Upper lobe of right lung (tissue), 1 donor: ENCODE measurements around the gene FLYWCH2. TPM values are rescaled to one million over a fixed set of nuclear protein-coding genes. Genes with fewer than 3 reads are reported as not detected.
A peak's percentile ranks its signal among the peaks of the same experiment; 100 is the strongest.

Experiments
- ATAC-seq: fragments of 200-7000 bp; cut with Tn5 transposase; one replicate; pipeline ENCODE4 v1.9.1; 2020; ENCODE audit warnings: mild to moderate bottlenecking, moderate library complexity
- DNase-seq: peaks from one replicate; pipeline ENCODE4 v3.0.0-alpha.2; 2020
- H3K27ac ChIP-seq: fragments of 200-600 bp; one replicate; pipeline ENCODE4 v1.8.0; 2022
- H3K27me3 ChIP-seq: fragments of 200-600 bp; one replicate; pipeline ENCODE4 v1.8.0; 2022; ENCODE audit warnings: mild to moderate bottlenecking
- H3K36me3 ChIP-seq: fragments of 200-600 bp; one replicate; pipeline ENCODE4 v1.8.0; 2022
- H3K4me1 ChIP-seq: fragments of 200-600 bp; one replicate; pipeline ENCODE4 v1.8.0; 2022
- H3K4me3 ChIP-seq: fragments of 200-600 bp; one replicate; pipeline ENCODE4 v1.8.0; 2022; ENCODE audit warnings: mild to moderate bottlenecking
- H3K9me3 ChIP-seq: fragments of 200-600 bp; one replicate; pipeline ENCODE4 v1.8.0; 2022
- intact Hi-C: fragments of 100-400 bp; cut with DNase I; formaldehyde crosslinking; loops from one replicate; pipeline ENCODE4 v1.11.0; 2022
- total RNA-seq: library from RNA; stranded (reverse); fragmentation: NEBNext Ultra II Directional; extraction: Animal tissue kit (Norgen Biotek cat#: 25700); gene quantifications from one replicate; pipeline ENCODE4 v1.2.1, GENCODE V29; 2021
- TF ChIP-seq, protein P1 (sequence below): fragments of 200-600 bp; IDR thresholded peaks from one replicate; pipeline ENCODE4 v1.8.0; 2022; ENCODE audit warnings: antibody characterized with exemption
- donor health status: DM: no; HTN: yes; CAD: no; lungs with severe emphysema.

FLYWCH2 gene
- total RNA-seq, 1 donor from 2014 or later, result 29.0 TPM

GRCh38 chr16:2919511-2920255, 36.7 kb downstream of the FLYWCH2 start:
- intact Hi-C loops, result no loop called here
- Histone ChIP-seq H3K4me3 (no peak overlapping the region), H3K4me1 (peaks cover 4% of the 10 kb centered on the region), H3K27ac (peak overlapping the region; percentile 51), H3K9me3 (no peaks in the 10 kb centered on the region), H3K36me3 (peaks cover 27% of the 10 kb centered on the region), H3K27me3 (no peaks in the 10 kb centered on the region)
- no peak for DNase-seq
- ATAC-seq, result peak; percentile 94
- TF ChIP-seq, protein P1, sequence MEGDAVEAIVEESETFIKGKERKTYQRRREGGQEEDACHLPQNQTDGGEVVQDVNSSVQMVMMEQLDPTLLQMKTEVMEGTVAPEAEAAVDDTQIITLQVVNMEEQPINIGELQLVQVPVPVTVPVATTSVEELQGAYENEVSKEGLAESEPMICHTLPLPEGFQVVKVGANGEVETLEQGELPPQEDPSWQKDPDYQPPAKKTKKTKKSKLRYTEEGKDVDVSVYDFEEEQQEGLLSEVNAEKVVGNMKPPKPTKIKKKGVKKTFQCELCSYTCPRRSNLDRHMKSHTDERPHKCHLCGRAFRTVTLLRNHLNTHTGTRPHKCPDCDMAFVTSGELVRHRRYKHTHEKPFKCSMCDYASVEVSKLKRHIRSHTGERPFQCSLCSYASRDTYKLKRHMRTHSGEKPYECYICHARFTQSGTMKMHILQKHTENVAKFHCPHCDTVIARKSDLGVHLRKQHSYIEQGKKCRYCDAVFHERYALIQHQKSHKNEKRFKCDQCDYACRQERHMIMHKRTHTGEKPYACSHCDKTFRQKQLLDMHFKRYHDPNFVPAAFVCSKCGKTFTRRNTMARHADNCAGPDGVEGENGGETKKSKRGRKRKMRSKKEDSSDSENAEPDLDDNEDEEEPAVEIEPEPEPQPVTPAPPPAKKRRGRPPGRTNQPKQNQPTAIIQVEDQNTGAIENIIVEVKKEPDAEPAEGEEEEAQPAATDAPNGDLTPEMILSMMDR, result peak; percentile 90

GRCh38 chr16:2923481-2923880, 40.5 kb downstream of the FLYWCH2 start:
- ATAC-seq (no peak), DNase-seq (no peak)
- H3K27ac ChIP-seq, result no peak overlapping the region
- no peaks in the 10 kb centered on the region for H3K27me3 ChIP-seq
- H3K36me3 ChIP-seq, result peaks cover 12% of the 10 kb centered on the region
- peaks cover 11% of the 10 kb centered on the region for H3K4me1 ChIP-seq
- H3K4me3 ChIP-seq, result no peak overlapping the region
- TF ChIP-seq, protein P1, result no peak
- H3K9me3 ChIP-seq, result no peaks in the 10 kb centered on the region
- intact Hi-C loops, result no loop called here

DNA sequence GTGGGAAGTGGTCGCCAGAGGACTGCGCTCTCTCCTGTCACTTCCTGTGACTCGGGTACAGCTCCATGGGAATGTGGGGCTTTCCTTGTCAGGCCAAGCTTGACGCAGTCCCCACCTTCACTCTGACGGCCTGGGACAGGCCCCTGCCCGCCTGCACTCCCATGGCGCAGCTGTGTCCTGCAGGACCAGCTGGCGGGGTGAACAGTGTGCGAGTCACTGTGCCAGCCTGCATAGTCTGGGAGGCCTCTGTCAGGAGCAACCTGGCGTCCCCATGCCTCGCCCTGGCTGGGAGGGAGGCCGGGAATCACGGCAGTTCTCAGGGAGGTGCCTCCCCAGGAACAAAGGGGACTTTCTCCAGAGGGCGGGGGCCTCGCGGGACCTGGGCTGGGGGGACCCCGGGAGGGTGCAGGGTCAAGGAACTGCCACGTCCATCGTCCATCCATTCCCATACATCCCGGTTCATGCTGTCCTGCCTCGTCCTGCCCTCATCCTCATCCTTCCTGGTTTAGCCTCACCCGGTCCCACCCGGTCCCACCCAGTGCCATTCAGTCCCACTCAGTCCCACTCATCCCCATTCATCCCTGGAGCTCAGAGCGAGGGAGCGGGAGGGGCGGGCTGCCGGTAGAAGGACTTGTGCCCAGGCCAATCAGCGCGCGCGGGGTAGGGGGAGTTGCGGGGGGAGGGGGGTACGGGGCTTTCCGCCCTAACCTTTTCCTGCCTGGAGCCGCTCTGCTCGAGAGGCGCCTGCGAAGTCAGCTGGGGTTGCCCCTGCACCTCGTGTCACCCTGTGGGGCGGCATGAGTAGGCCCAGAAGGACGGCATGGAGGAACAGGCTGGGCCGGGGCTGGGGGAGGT, 42.1 kb downstream of the FLYWCH2 start:
- DNase-seq (no peak), ATAC-seq (no peak)
- no peaks in the 10 kb centered on the region for H3K9me3 ChIP-seq
- H3K4me3 ChIP-seq, result no peak overlapping the region
- H3K36me3 ChIP-seq, result peaks cover 13% of the 10 kb centered on the region
- intact Hi-C loops, result no loop called here
- peaks cover 7% of the 10 kb centered on the region for H3K4me1 ChIP-seq
- TF ChIP-seq, protein P1, result no peak
- H3K27ac ChIP-seq, result no peak overlapping the region
- no peaks in the 10 kb centered on the region for H3K27me3 ChIP-seq

DNA sequence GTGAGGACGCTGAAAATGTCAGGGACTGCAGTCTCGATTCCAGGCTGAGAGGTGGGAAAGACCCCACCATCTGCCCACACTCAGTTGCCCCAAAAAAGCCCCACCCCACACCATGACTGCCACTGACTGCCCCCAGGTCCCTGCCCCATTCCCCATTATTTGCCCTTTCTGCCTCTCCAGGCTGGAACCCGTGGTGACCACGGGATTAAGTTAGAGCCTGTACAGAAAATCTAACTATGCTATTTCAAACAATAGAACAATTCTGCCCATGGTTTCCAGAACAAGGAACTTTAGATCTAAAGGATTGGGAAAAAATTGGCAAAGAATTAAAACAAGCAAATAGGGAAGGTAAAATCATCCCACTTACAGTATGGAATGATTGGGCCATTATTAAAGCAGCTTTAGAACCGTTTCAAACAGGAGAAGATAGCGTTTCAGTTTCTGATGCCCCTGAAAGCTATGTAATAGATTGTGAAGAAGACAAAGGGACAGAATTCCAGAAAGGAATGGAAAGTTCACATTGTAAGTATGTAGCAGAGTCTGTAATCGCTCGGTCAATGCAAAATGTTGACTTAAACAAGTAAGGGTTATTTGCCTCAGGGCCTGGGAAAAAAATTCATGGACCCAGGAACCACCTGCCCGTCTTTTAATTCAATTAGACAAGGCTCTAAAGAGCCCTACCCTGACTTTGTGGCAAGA, 43.1 kb downstream of the FLYWCH2 start:
- DNase-seq (no peak), ATAC-seq (no peak)
- H3K27ac ChIP-seq, result no peak overlapping the region
- intact Hi-C loops, result no loop called here
- no peaks in the 10 kb centered on the region for H3K27me3 ChIP-seq
- peaks cover 21% of the 10 kb centered on the region for H3K36me3 ChIP-seq
- H3K9me3 ChIP-seq, result no peaks in the 10 kb centered on the region
- no peak overlapping the region for H3K4me3 ChIP-seq
- H3K4me1 ChIP-seq, result peaks cover 7% of the 10 kb centered on the region
- TF ChIP-seq, protein P1, result no peak

GRCh38 chr16:2926650-2926999, 43.6 kb downstream of the FLYWCH2 start:
- ATAC-seq (no peak), DNase-seq (no peak)
- intact Hi-C loops, result no loop called here
- H3K27me3 ChIP-seq, result no peaks in the 10 kb centered on the region
- no peaks in the 10 kb centered on the region for H3K9me3 ChIP-seq
- H3K27ac ChIP-seq, result no peak overlapping the region
- peaks cover 21% of the 10 kb centered on the region for H3K36me3 ChIP-seq
- no peak overlapping the region for H3K4me3 ChIP-seq
- TF ChIP-seq, protein P1, result no peak
- peaks cover 7% of the 10 kb centered on the region for H3K4me1 ChIP-seq
